GM18505 (cell line): ENCODE measurements around the gene ARHGAP31.
A peak's percentile ranks its signal among the peaks of the same experiment; 100 is the strongest.
"Not testable (repeated sequence)": the region's sequence is repeated elsewhere in the genome, so short reads cannot be mapped to it uniquely, and the experiment has no call there.

Experiments
- ATAC-seq: cut with Tn5 transposase; IDR thresholded peaks from one replicate; pipeline ENCODE4 v1.9.1; 2021; ENCODE audit not compliant: unreplicated experiment
- POLR2A ChIP-seq: IDR thresholded peaks from 4 replicates; pipeline ENCODE4 v1.6.1; 2011; ENCODE audit warnings: borderline replicate concordance; ENCODE audit not compliant: insufficient read depth, insufficient read length; ENCODE audit errors: extremely low read depth

ARHGAP31 gene

GRCh38 chr3:119340014-119340413 is 45.8 kb downstream of the ARHGAP31 start:
- TF ChIP-seq POLR2A, result no peak
- no peak for ATAC-seq

GRCh38 chr3:119340446-119340845 is 46.3 kb downstream of the ARHGAP31 start:
- ATAC-seq, result no peak
- TF ChIP-seq POLR2A, result no peak

GRCh38 chr3:119342176-119342575 is 48.0 kb downstream of the ARHGAP31 start:
- no peak for ATAC-seq
- no peak for TF ChIP-seq POLR2A

- peak; percentile 87 for ATAC-seq
- TF ChIP-seq POLR2A, result no peak
Measured at GRCh38 chr3:119343719-119344118, 49.5 kb downstream of the ARHGAP31 start.

- TF ChIP-seq POLR2A, result no peak
- no peak for ATAC-seq
Measured at GRCh38 chr3:119346076-119346496, 51.9 kb downstream of the ARHGAP31 start.

- no peak for ATAC-seq
- TF ChIP-seq POLR2A, result no peak
Measured at GRCh38 chr3:119347036-119347435, 52.9 kb downstream of the ARHGAP31 start.

GRCh38 chr3:119349354-119350041 is 55.3 kb downstream of the ARHGAP31 start:
- no peak for ATAC-seq
- TF ChIP-seq POLR2A, result no peak

- ATAC-seq, result no peak
- TF ChIP-seq POLR2A, result no peak
Measured at GRCh38 chr3:119350114-119350513, 55.9 kb downstream of the ARHGAP31 start.

- TF ChIP-seq POLR2A, result no peak
- ATAC-seq, result no peak
Measured at GRCh38 chr3:119351581-119351980, 57.4 kb downstream of the ARHGAP31 start.

- peak; percentile 99 for ATAC-seq
- TF ChIP-seq POLR2A, result no peak
Measured at GRCh38 chr3:119352034-119352609, 57.9 kb downstream of the ARHGAP31 start.

- no peak for ATAC-seq
- no peak for TF ChIP-seq POLR2A
Measured at GRCh38 chr3:119352863-119353527, 58.8 kb downstream of the ARHGAP31 start.

GRCh38 chr3:119355608-119356007 is 61.4 kb downstream of the ARHGAP31 start:
- ATAC-seq, result not testable (repeated sequence)

- no peak for TF ChIP-seq POLR2A
- ATAC-seq, result no peak
Measured at GRCh38 chr3:119356646-119357045, 62.5 kb downstream of the ARHGAP31 start.

- no peak for TF ChIP-seq POLR2A
- ATAC-seq, result no peak
Measured at GRCh38 chr3:119357190-119357589, 63.0 kb downstream of the ARHGAP31 start.
